CD4-positive, alpha-beta T cell treated with Interleukin-1 beta for 1 hour (primary cell): ENCODE measurements around the gene SHC4.
"Not testable (repeated sequence)": the region's sequence is repeated elsewhere in the genome, so short reads cannot be mapped to it uniquely, and the experiment has no call there.

Experiments used
- DNase-seq, 2 donors: peaks; one replicate each; pipeline ENCODE4 v3.0.0-alpha.2; 2020 to 2022

SHC4 gene

GRCh38 chr15:48877630-48878595 lies 85.8 kb downstream of the SHC4 start, which contains the start of gene EID1:
EID1 (plus strand) TSS chr15:48878134; CDS start chr15:48878177, 43 bp downstream.
- DNase-seq, result peak; percentile 94

GRCh38 chr15:48876057-48876456 lies 87.7 kb downstream of the SHC4 start:
- DNase-seq, result no peak

GRCh38 chr15:48875241-48875960 lies 88.3 kb downstream of the SHC4 start:
- DNase-seq, result no peak

- no peak for DNase-seq
These were observed 91.1 kb downstream of the SHC4 start for GRCh38 chr15:48872632-48873031.

GRCh38 chr15:48871542-48871941 lies 92.2 kb downstream of the SHC4 start:
- DNase-seq, result no peak

- no peak for DNase-seq
These were observed 93.8 kb downstream of the SHC4 start for GRCh38 chr15:48869966-48870365.

GRCh38 chr15:48868536-48868935 lies 95.2 kb downstream of the SHC4 start:
- no peak for DNase-seq

GRCh38 chr15:48868023-48868422 lies 95.7 kb downstream of the SHC4 start:
- no peak for DNase-seq

- no peak for DNase-seq
These were observed 97.6 kb downstream of the SHC4 start for GRCh38 chr15:48866141-48866563.

- DNase-seq, result no peak
These were observed 98.2 kb downstream of the SHC4 start for GRCh38 chr15:48865370-48866079.

- no peak for DNase-seq
These were observed 101.0 kb downstream of the SHC4 start for GRCh38 chr15:48862705-48863104.

GRCh38 chr15:48861813-48862431 lies 101.8 kb downstream of the SHC4 start:
- peak; percentile 49 to 64 for DNase-seq

GRCh38 chr15:48859426-48859825 lies 104.3 kb downstream of the SHC4 start:
- no peak for DNase-seq

- no peak for DNase-seq
These were observed 105.3 kb downstream of the SHC4 start for GRCh38 chr15:48858401-48858800.

- no peak for DNase-seq
These were observed 106.8 kb downstream of the SHC4 start for GRCh38 chr15:48856942-48857341.

GRCh38 chr15:48855501-48856440 lies 107.9 kb downstream of the SHC4 start:
- no peak for DNase-seq

GRCh38 chr15:48854434-48854833 lies 109.3 kb downstream of the SHC4 start:
- DNase-seq, result not testable (repeated sequence)

- DNase-seq, result no peak
These were observed 111.8 kb downstream of the SHC4 start for GRCh38 chr15:48851956-48852355.

- DNase-seq, result no peak
These were observed 113.1 kb downstream of the SHC4 start for GRCh38 chr15:48850648-48851047.

GRCh38 chr15:48845123-48845522 lies 118.6 kb downstream of the SHC4 start:
- no peak for DNase-seq

GRCh38 chr15:48842501-48842900 lies 121.2 kb downstream of the SHC4 start:
- no peak for DNase-seq
